Astrocyte of the spinal cord (primary cell): Measurements from ENCODE around the gene PLA2G2C.
A peak's percentile ranks its signal among the peaks of the same experiment; 100 is the strongest.

Source experiments
- DNase-seq: peaks from one replicate; pipeline ENCODE4 v3.0.0; 2011; ENCODE audit warnings: low read depth, low spot score
- H3K4me3 ChIP-seq: 2 replicates; pipeline ENCODE4 v1.5.1; 2011; ENCODE audit warnings: low read depth, mild to moderate bottlenecking, low read length, moderate library complexity
- in situ Hi-C: cut with HindIII; loops from 2 replicates; pipeline ENCODE4 v1.10.0; 2017; ENCODE audit warnings: low sequenced_read_pairs
- TF ChIP-seq, protein P1 (sequence below): IDR thresholded peaks from 2 replicates; pipeline ENCODE4 v1.5.1; 2012; ENCODE audit warnings: low read depth, mild to moderate bottlenecking, low read length, inconsistent platforms

Gene PLA2G2C

DNA sequence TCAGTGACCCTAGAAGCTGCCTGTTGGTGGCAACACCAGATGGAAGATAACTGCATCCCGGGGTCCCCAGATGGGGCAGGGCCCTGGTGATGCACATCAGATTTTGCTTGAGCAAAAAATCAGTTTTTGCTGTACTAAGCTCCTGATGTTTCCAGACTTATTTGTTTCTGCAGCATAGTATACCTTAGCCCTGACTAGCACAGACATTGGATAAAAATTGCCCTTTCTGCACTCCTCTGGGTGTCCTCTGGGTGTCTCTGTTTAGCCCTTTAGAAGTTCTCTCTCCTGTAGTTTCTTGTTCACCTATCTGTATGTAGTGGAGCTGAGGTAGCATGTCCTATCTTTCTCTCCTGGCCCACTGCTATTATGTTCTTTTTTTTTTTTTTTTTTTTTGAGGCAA is 30.3 kb upstream of the PLA2G2C start:
- in situ Hi-C loops, result no loop called here
- no peak overlapping the region for H3K4me3 ChIP-seq
- TF ChIP-seq, protein P1, sequence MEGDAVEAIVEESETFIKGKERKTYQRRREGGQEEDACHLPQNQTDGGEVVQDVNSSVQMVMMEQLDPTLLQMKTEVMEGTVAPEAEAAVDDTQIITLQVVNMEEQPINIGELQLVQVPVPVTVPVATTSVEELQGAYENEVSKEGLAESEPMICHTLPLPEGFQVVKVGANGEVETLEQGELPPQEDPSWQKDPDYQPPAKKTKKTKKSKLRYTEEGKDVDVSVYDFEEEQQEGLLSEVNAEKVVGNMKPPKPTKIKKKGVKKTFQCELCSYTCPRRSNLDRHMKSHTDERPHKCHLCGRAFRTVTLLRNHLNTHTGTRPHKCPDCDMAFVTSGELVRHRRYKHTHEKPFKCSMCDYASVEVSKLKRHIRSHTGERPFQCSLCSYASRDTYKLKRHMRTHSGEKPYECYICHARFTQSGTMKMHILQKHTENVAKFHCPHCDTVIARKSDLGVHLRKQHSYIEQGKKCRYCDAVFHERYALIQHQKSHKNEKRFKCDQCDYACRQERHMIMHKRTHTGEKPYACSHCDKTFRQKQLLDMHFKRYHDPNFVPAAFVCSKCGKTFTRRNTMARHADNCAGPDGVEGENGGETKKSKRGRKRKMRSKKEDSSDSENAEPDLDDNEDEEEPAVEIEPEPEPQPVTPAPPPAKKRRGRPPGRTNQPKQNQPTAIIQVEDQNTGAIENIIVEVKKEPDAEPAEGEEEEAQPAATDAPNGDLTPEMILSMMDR, result peak; percentile 38
- peak; percentile 5 for DNase-seq

DNA sequence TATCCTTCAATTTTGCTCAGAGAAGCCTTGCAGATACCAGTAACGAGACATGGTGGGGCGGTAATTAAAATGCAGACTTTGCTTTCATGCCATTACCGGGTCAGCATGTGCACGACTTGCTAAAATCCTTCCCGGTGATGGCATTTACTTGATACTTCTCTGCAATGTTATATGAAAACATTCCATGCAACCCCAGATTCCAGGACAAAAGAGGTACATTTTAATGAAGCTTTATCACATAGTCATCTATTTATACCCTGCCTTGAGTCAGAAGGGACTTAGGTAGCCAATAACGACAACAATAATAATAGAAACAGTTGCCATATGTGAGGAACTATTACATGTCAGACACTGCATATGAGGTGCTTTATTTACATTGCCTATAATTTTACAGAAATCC is 29.4 kb upstream of the PLA2G2C start:
- in situ Hi-C loops, result no loop called here
- TF ChIP-seq, protein P1, result no peak
- DNase-seq, result no peak
- H3K4me3 ChIP-seq, result no peak overlapping the region

DNA sequence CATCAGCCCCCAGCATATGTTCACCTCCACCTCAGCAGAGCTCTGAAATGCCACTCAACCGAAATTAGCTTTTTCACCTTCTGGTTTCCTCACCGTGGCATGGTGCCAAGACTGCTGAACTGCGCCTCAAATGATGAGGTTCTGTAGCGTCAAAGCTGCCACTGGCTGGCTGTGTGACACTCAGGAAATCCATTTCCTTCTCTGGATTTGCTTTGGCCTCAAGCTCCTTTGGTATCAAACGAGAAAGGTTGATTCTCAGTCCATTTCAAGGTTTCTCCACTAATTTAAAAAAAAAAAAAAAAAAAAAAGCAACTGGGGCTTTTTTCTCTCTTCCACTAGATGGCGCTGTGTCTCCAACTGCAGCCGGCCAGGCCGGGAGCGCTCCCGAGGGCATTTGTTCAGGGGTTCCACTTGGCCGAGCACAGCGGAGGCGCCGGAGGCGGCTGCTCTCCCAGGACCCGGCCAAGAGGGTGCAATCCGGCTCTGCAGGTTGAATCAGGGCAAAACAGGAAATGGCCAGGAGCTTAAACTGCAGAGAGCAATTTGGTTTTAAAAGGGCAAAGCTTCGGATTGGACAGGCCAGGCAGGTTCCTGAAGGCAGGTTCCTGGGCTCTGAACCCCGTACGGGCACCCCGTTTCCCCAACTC is 26.5 kb upstream of the PLA2G2C start:
- in situ Hi-C loops, result no loop called here
- no peak overlapping the region for H3K4me3 ChIP-seq
- peak; percentile 38 for DNase-seq
- TF ChIP-seq, protein P1, result peak; percentile 82

DNA sequence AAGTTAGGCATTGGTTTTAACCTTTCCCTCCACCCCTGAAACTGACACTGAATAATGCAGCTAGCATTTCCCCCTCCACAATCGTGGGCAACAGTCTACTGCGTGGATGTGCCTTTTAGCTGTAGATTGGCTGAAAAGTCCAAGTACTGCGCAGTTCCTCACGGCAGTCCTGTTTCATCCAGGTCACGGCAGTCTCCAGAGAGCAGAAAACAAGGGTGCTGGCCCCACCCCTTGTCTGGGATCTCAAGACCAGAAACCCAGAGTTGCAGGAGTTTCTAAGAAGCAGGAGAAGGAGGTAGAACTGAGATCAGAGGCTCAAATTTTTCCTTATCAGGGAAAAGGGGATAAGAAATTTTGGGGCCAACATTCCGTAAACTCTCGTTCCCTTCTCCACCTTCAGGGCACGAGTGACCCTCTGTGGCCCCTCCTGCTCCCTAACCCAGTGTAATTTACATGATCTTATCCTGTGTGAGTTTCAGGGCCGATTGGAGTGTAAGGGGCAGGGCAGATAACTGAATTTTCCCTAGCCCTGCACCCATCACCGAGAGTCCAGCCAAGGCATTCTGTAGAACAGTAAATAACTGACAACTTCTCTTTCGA is 25.9 kb upstream of the PLA2G2C start:
- in situ Hi-C loops, result no loop called here
- no peak overlapping the region for H3K4me3 ChIP-seq
- TF ChIP-seq, protein P1, result no peak
- no peak for DNase-seq

DNA sequence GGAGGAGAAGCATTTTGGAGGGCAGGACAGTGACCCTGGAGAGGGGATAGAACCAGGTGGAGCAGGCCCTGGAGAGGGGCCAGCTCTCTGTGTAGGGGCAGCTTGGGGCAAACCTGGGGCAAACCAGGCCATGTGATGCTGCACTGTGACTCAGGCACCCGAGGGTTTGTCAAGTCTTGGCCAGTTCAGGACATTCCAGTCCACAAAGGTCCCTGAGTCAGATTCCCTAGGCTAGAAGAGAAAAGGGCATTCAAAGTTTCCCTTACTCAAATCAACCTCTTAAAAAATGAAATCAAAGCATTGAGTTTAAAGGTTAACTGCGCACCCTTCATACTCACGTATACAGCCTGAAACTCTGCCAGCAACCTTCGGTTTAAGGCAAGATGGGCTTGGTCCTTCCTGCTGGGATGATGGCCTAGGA is 25.2 kb upstream of the PLA2G2C start:
- in situ Hi-C loops, result no loop called here

DNA sequence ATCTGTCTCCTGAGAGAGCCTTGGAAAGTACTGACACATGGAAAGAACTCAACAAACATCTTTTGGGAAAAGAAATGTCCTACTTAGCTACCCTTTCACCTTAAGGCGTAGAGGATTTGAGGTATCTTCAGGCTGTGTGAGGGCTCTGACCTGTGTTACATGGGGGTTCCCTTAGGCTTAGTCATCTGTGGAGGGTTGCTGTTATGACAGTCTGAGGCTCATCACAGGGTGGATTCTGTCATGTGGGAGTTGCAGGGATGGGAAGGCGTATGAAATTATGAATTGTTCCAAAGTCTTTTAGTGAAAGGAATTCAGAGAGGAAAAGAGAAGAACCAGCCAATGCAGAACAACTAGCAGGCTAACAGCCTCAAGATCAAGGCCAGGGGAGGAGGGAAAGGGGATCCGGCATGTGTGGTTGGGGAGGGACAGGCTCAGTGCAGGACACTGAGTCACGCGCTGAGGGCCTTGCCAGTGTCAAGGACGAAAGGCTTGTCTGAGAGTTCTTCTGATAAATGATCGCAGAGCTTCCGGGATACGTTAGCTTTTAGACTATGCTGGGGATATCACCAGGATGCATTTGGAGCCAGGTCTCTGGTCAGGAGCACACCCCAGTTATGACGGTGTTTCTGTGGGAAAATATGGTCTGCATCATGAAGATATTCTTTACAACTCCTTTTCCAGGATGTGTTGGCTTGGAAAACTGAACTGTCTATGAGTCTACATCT is 24.6 kb upstream of the PLA2G2C start:
- TF ChIP-seq, protein P1, result no peak
- in situ Hi-C loops, result no loop called here
- no peak overlapping the region for H3K4me3 ChIP-seq
- no peak for DNase-seq

More for the DNA sequence above, 25.2 kb upstream of the PLA2G2C start:
- DNase-seq, result no peak
- no peak overlapping the region for H3K4me3 ChIP-seq
- TF ChIP-seq, protein P1, result no peak
